IPS DF 6.9 (cell line): ENCODE measurements around the gene PTPN1.
"Not testable (repeated sequence)": the region's sequence is repeated elsewhere in the genome, so short reads cannot be mapped to it uniquely, and the experiment has no call there.

Source experiments
- DNase-seq: peaks from one replicate; pipeline ENCODE4 v3.0.0-alpha.2; 2013; ENCODE audit warnings: low read depth, low spot score
- H3K27ac ChIP-seq: one replicate; pipeline ENCODE4 v1.5.1; 2013; ENCODE audit warnings: low read length, control low read depth
- H3K27me3 ChIP-seq: 2 replicates; pipeline ENCODE4 v1.6.1; 2013; ENCODE audit warnings: mild to moderate bottlenecking, low read length; ENCODE audit not compliant: control insufficient read depth, insufficient read depth
- H3K36me3 ChIP-seq: 2 replicates; pipeline ENCODE4 v1.6.1; 2013; ENCODE audit warnings: low read length; ENCODE audit not compliant: control insufficient read depth, insufficient read depth
- H3K4me1 ChIP-seq: 2 replicates; pipeline ENCODE4 v1.6.1; 2013; ENCODE audit warnings: low read length; ENCODE audit not compliant: control insufficient read depth, insufficient read depth
- H3K4me3 ChIP-seq: 2 replicates; pipeline ENCODE4 v1.5.1; 2013; ENCODE audit warnings: mild to moderate bottlenecking, low read length
- H3K9me3 ChIP-seq: 2 replicates; pipeline ENCODE4 v1.6.1; 2013; ENCODE audit warnings: low read length, inconsistent platforms; ENCODE audit not compliant: control insufficient read depth, insufficient read depth
- WGBS: extraction: QIAGEN DNeasy Blood & Tissue Kit; methylation state at CpG from one replicate; pipeline ENCODE4 v1.1.7; 2013; ENCODE audit warnings: mixed read lengths, missing lambda C conversion rate; ENCODE audit not compliant: insufficient read length, insufficient coverage; 5-methylcytosine and 5-hydroxymethylcytosine counted together

Gene PTPN1

GRCh38 chr20:50499938-50500337 lies 10.2 kb upstream of the PTPN1 start:
- DNase-seq, result no peak
- H3K4me3 ChIP-seq, result no peak overlapping the region
- H3K27me3 ChIP-seq, result no peaks in the 10 kb centered on the region
- no peak overlapping the region for H3K27ac ChIP-seq
- no CpG with 5 or more reads among the region's 3 CpGs for WGBS
- H3K36me3 ChIP-seq, result no peaks in the 10 kb centered on the region
- no peaks in the 10 kb centered on the region for H3K9me3 ChIP-seq
- no peaks in the 10 kb centered on the region for H3K4me1 ChIP-seq

DNA sequence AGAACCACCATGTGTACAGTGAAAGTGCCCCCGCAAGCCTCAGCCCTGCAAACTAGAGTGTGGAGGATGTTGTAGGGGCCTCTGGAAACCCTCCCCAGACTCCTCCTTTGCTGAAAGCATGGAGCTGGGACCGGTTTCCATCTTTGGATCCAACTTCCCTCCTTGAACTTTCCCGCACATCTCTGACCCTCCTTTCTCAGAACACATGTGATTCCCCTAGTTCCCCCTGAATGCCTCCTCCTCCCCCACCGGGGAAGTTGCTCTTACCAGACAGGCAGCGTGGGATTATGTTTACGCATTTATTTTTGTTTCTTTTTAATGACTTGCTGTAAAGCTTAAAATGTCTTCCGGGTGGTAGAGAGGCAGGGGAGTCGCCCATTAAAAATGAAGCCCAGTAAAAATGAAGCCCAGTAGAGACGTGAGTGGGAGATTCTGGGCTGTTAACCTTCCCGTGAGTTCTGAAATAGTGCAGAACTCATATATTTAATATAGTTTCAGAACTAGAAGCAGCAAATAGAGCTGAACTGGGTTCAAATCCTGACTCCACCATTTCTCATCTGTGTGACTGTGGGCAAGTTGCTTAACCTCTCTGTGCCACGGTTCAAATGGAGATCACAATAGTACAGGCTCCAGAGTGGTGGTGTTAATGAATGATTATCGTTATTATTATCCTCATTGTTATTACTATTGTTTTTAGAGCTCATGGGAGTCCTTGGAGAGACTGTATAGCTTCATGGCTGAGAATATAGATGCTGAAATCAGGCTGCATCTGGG lies 8.0 kb upstream of the PTPN1 start:
- H3K9me3 ChIP-seq, result no peaks in the 10 kb centered on the region
- no peak overlapping the region for H3K27ac ChIP-seq
- DNase-seq, result no peak
- H3K27me3 ChIP-seq, result no peaks in the 10 kb centered on the region
- no peaks in the 10 kb centered on the region for H3K36me3 ChIP-seq
- no peak overlapping the region for H3K4me3 ChIP-seq
- WGBS, result no CpG with 5 or more reads among the region's 12 CpGs
- no peaks in the 10 kb centered on the region for H3K4me1 ChIP-seq

DNA sequence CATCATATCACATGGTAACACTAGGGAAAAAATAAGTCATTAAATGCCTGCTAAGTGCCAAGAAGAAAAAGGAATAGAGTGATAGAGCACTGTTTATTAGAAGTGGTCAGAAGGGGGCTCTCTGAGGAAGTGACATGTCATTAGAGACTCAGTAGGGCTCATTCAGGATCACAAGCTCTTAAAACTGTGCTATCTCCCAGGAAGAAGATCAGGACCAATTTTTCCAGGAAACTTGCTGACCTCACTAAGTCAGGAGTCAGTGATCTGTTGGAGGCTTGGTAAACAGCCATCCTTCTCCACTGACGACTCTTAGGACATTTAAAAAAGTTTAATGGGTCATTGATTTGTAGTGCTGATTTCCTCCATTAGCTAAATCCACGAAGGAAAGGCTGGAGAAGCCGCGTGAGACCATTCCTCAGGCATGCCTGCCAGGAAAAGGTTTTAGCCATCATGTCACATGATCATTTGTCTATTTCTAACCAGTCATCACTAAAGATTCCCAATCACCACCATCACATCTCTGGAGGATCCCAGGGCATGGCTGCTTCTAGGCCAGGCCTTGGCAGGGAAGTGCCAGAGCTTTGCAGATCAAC lies 5.9 kb upstream of the PTPN1 start:
- H3K27ac ChIP-seq, result no peak overlapping the region
- no peaks in the 10 kb centered on the region for H3K36me3 ChIP-seq
- no peaks in the 10 kb centered on the region for H3K4me1 ChIP-seq
- H3K27me3 ChIP-seq, result no peaks in the 10 kb centered on the region
- DNase-seq, result no peak
- no CpG with 5 or more reads among the region's 4 CpGs for WGBS
- H3K4me3 ChIP-seq, result no peak overlapping the region
- no peaks in the 10 kb centered on the region for H3K9me3 ChIP-seq

DNA sequence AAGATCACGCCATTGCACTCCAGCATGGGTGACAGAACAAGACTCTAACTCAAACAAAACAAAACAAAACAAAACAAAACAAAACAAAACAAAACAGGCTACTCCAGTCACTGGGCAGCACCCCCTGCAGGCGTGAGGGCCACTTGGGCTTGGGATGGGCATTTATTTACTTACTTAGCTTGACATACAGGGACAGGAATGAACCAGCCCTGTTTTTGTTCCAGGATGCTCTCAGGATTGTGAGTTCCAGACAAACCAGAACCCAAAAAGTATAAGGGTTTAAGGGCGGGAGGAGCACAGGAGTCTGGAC lies 4.0 kb upstream of the PTPN1 start:
- Histone ChIP-seq H3K27ac (no peak overlapping the region), H3K4me3 (no peak overlapping the region), H3K36me3 (no peaks in the 10 kb centered on the region), H3K27me3 (no peaks in the 10 kb centered on the region), H3K4me1 (no peaks in the 10 kb centered on the region), H3K9me3 (no peaks in the 10 kb centered on the region)
- DNase-seq, result no peak
- WGBS, result no CpG with 5 or more reads among the region's 3 CpGs

GRCh38 chr20:50507745-50508144 lies 2.4 kb upstream of the PTPN1 start:
- H3K9me3 ChIP-seq, DNase-seq, H3K27me3 ChIP-seq, H3K4me3 ChIP-seq, H3K4me1 ChIP-seq, H3K27ac ChIP-seq, H3K36me3 ChIP-seq: not testable (repeated sequence)
- WGBS, result no CpG with 5 or more reads among the region's 5 CpGs

DNA sequence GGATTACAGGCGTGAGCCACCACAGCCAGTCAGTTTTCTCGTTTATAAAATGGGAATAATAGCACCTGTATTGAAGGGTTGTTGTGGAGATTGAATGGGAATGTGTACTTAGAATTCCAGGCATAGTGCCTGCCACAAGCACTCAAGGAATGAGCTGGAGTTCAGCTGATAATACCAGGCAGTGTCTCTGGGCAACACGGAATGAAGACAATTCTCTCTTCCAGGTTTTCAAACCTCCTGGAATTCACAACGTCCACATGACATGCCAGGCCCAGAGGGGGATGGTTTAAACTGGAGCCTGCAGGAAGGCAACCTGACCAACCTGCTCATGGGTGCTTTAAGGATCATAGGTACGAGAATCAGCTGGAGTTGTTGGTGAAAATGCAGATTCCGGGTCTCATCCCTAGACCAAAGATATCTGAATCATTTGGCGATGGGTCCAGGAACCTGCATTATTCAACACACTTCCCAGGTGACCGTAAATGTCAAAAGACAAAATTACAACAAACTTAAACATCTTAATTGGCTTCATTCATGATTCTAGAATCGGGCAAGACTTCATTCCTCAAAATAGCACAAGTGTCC lies 1.9 kb upstream of the PTPN1 start:
- Histone ChIP-seq H3K27ac (no peak overlapping the region), H3K4me3 (no peak overlapping the region), H3K27me3 (no peaks in the 10 kb centered on the region), H3K4me1 (no peaks in the 10 kb centered on the region), H3K36me3 (no peaks in the 10 kb centered on the region), H3K9me3 (no peaks in the 10 kb centered on the region)
- no peak for DNase-seq
- no CpG with 5 or more reads among the region's 9 CpGs for WGBS

DNA sequence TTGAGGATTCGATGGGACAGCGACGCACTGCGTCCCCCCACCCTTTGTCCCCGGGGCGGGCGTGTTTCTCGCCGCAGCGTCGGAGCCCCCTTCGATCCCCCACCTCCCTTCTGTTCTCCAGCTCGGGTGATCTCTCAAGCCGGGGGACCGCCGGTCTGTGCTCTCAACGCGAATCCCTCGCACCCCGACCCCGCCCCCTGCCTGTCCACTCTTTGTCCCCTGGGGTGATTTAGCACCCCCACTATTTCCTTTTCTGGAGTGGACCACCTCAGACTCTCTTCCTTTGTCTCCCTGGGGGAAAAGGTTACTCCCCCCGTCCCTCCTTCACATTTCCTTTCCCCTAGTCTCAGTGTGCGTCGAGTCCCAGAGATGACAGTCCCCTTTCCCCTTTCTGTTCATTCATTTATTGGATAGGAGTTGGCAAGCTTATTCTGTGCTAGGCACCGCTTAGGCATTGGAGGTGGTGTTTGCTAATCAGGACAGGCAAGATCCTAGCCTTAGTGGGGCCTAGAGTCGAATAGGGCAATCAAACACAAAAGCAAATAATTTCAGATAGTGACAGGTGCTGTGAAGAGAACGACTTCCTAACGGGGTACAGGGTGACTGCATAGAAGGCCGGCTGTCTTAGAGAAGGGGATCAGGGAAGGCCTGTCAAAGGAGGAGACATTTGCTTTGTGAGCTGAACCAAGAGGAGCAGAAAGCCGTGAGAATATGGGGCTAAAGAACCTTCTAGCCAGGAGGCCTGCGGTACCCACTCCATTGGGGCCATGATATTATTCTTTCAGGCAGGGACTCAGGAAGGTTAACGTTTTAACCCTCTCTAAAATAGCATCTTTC lies 741 bp downstream of the PTPN1 start:
- H3K4me1 ChIP-seq, result no peaks in the 10 kb centered on the region
- H3K9me3 ChIP-seq, result no peaks in the 10 kb centered on the region
- no peak overlapping the region for H3K27ac ChIP-seq
- WGBS, result no CpG with 5 or more reads among the region's 32 CpGs
- no peaks in the 10 kb centered on the region for H3K27me3 ChIP-seq
- no peak for DNase-seq
- H3K36me3 ChIP-seq, result no peaks in the 10 kb centered on the region
- peak overlapping the region; percentile 68 for H3K4me3 ChIP-seq

DNA sequence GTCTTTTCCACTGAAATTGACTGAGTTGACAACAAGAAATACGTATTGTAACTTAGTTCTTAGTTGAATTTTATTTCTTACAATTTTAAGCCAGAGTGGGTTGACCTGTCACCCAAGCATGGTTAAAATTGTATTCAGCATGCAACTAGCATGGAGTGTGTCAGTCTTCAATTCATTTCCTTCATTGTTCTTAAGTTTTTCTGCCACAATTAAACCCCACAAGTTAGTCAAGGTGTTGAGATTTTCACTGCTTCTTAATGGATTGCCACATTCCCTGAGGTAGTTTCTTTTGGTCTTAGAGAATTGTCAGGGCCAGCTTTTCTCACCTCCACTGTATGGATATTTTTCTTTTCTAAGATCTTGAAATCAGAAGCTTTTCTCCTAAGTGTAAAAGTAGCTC lies 2.1 kb downstream of the PTPN1 start:
- Histone ChIP-seq H3K9me3 (no peaks in the 10 kb centered on the region), H3K4me3 (no peak overlapping the region), H3K36me3 (no peaks in the 10 kb centered on the region), H3K27ac (no peak overlapping the region), H3K4me1 (no peaks in the 10 kb centered on the region), H3K27me3 (no peaks in the 10 kb centered on the region)
- no peak for DNase-seq
- no CpG with 5 or more reads among the region's 1 CpG for WGBS

DNA sequence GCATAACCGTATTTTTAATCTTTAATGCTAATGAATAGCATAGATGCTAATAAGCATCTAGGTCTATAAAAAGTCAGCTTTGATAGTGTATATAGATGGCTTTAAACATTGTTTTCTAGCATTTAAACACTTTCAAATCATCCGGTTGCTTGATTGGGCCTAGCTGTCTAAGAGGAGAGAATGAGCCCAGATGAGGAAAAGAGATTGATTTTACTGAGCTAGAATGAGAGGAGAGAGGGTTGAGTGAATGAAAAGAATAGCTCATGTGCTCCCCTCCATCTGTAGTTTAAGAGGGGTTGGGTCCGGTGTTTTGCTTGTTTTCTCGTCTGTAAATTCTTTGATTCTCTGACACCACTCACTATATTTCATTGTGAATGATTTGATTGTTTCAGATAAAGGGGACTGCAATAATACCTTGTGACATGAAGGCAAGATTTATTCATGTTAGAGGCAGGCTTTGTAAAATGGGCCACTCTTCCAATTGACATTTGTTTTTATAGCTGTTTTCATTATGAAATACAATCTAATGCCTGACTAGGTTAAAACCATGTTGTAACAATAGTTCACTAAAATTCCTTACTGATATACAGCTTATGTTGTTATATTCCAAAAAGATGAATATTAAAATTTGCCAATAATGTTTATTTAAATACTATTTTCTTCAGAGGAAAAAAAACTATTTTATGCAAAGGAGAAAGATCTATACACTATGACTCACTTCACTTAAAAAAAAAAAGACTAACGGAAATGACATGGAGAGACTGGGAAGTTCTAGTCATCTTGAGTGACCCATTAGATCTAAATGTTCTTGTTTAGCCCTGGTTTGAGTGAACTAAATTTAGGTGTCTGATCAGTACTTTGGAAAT lies 3.2 kb downstream of the PTPN1 start:
- no peak overlapping the region for H3K4me3 ChIP-seq
- no peak for DNase-seq
- no CpG with 5 or more reads among the region's 5 CpGs for WGBS
- no peaks in the 10 kb centered on the region for H3K36me3 ChIP-seq
- no peak overlapping the region for H3K27ac ChIP-seq
- H3K9me3 ChIP-seq, result no peaks in the 10 kb centered on the region
- no peaks in the 10 kb centered on the region for H3K4me1 ChIP-seq
- H3K27me3 ChIP-seq, result no peaks in the 10 kb centered on the region

GRCh38 chr20:50514035-50514337 lies 3.8 kb downstream of the PTPN1 start:
- WGBS, result no CpG with 5 or more reads among the region's 2 CpGs
- no peaks in the 10 kb centered on the region for H3K4me1 ChIP-seq
- no peak overlapping the region for H3K27ac ChIP-seq
- no peaks in the 10 kb centered on the region for H3K9me3 ChIP-seq
- no peaks in the 10 kb centered on the region for H3K36me3 ChIP-seq
- H3K4me3 ChIP-seq, result no peak overlapping the region
- DNase-seq, result no peak
- H3K27me3 ChIP-seq, result no peaks in the 10 kb centered on the region
